ENCODE results near the gene DDX46. TPM values are rescaled to one million over a fixed set of nuclear protein-coding genes. Genes with fewer than 3 reads are reported as not detected.

DDX46 gene
- total and polyA plus RNA-seq, 2 of the 8 experiments (the other 6 are each of a cell fraction or from before 2014, with no cell fraction given): 22.6 to 110 TPM

- H2AFZ ChIP-seq (ENCODE audit: low read length): no peak overlapping the region
- no peaks in the 10 kb centered on the region for H3K9me3 ChIP-seq (ENCODE audit: insufficient read depth in 2 of 2, low read depth in 1 of 2, low read length in 1 of 2)
- no peak overlapping the region for H3K23ac ChIP-seq (ENCODE audit: insufficient read length)
- H3K79me1 ChIP-seq (ENCODE audit: low read depth, low read length): no peaks in the 10 kb centered on the region; the same call in 1 of the 2 replicates
- H3K4ac ChIP-seq (replicated peaks; ENCODE audit: insufficient read length, low read depth, low read length): no peak overlapping the region
- H3K18ac ChIP-seq (ENCODE audit: extremely low read depth, low read length): no peak overlapping the region
- H2BK15ac ChIP-seq (ENCODE audit: low read length): no peak overlapping the region
- H3K36me3 ChIP-seq (ENCODE audit: control insufficient read depth in 2 of 4, insufficient read depth in 4 of 4, low read length in 3 of 4): peaks cover 20 to 83% (median 72%) of the 10 kb centered on the region in 4 experiments
- no peak overlapping the region for H2BK120ac ChIP-seq (replicated peaks; ENCODE audit: low read depth, low read length)
- H2BK12ac ChIP-seq (ENCODE audit: low read depth, low read length): no peak overlapping the region
- no peak overlapping the region for H3K4me3 ChIP-seq (ENCODE audit: extremely low read depth in 1 of 4, insufficient read depth in 2 of 4, low read depth in 3 of 4, low read length in 4 of 4)
- no peaks in the 10 kb centered on the region for H3K23me2 ChIP-seq (ENCODE audit: low read depth, low read length)
- no peak overlapping the region for H3K27ac ChIP-seq (ENCODE audit: low read depth, low read length)
- POLR2A ChIA-PET (ENCODE audit: partially characterized antibody): no interaction called here
- no peak overlapping the region for H4K91ac ChIP-seq (replicated peaks; ENCODE audit: insufficient read length, low read length)
- H3K4me2 ChIP-seq (ENCODE audit: insufficient read depth in 1 of 2, low read depth in 2 of 2, low read length in 2 of 2): no peak overlapping the region
- no peak overlapping the region for H4K5ac ChIP-seq (ENCODE audit: insufficient read length, low read depth, low read length)
- CTCF ChIA-PET (ENCODE audit: partially characterized antibody): no interaction called here
- H3K79me2 ChIP-seq (ENCODE audit: control insufficient read depth in 1 of 2, insufficient read depth in 2 of 2, low read length in 2 of 2): no peaks in the 10 kb centered on the region; a peak in 1 of 4 replicates
- peaks cover 0 to 7% of the 10 kb centered on the region in 2 experiments for H4K20me1 ChIP-seq (replicated peaks in 1 of 2; ENCODE audit: control insufficient read depth in 1 of 2, insufficient read depth in 2 of 2, low read length in 2 of 2)
- no peaks in the 10 kb centered on the region for H3K27me3 ChIP-seq (replicated peaks in 1 of 4; ENCODE audit: control insufficient read depth in 3 of 4, extremely low read depth in 1 of 4, insufficient read depth in 3 of 4, low read length in 3 of 4)
- no peak for FAIRE-seq
- no peak for DNase-seq (ENCODE audit: low read depth in 1 of 2, low spot score in 2 of 2)
- no peak overlapping the region for H3K56ac ChIP-seq (replicated peaks; ENCODE audit: insufficient read length, low read depth, low read length)
- H2AK5ac ChIP-seq (ENCODE audit: low read depth, low read length): no peak overlapping the region
- no peaks in the 10 kb centered on the region for H3K4me1 ChIP-seq (replicated peaks in 1 of 4; ENCODE audit: control insufficient read depth in 3 of 4, insufficient read depth in 4 of 4, low read length in 3 of 4)
- H2BK20ac ChIP-seq (ENCODE audit: low read length): no peak overlapping the region
- H3K14ac ChIP-seq (ENCODE audit: insufficient read length): no peak overlapping the region
- 92% methylated on average over 8 of the region's 8 CpGs; no CpG with 5 or more reads in 1 of the 2 experiments for WGBS, 2 experiments (ENCODE audit: extremely low coverage in 1 of 2, insufficient coverage in 1 of 2, insufficient read length in 1 of 2, insufficient replicate concordance in 2 of 2, low coverage in 1 of 2, low lambda C conversion rate in 2 of 2, missing lambda C conversion rate in 1 of 2)
- H4K8ac ChIP-seq (ENCODE audit: extremely low read depth, insufficient read depth, low read length): no peak overlapping the region
- no peak overlapping the region for H3K9ac ChIP-seq (replicated peaks in 1 of 4; ENCODE audit: extremely low read depth in 1 of 4, low read depth in 3 of 4, low read length in 3 of 4)
- no peak overlapping the region for H2BK5ac ChIP-seq (ENCODE audit: low read depth, low read length)
- no peak for TF ChIP-seq ATF2 (IDR thresholded peaks at IDR 0.05; ENCODE audit: low read length)
- TF ChIP-seq RNF2 (IDR thresholded peaks at IDR 0.05; ENCODE audit: borderline replicate concordance, low read depth, low read length, missing control alignments, poor library complexity, severe bottlenecking): no peak
- TF ChIP-seq KDM1A (IDR thresholded peaks at IDR 0.05; ENCODE audit: borderline replicate concordance, low read length): no peak
- no peak for TF ChIP-seq CREB1 (IDR thresholded peaks at IDR 0.05)
- no peak for TF ChIP-seq POLR2A (IDR thresholded peaks at IDR 0.05; ENCODE audit: control extremely low read depth in 1 of 2, low read depth in 2 of 2, low read length in 2 of 2)
- no peak for TF ChIP-seq SAP30 (IDR thresholded peaks at IDR 0.05; ENCODE audit: insufficient read depth, insufficient replicate concordance, low read length)
- TF ChIP-seq CBX8 (IDR thresholded peaks at IDR 0.05; ENCODE audit: borderline replicate concordance, low read depth, low read length): no peak
- TF ChIP-seq EZH2 (IDR thresholded peaks at IDR 0.05; ENCODE audit: low read depth, low read length, severe bottlenecking): no peak
- no peak for TF ChIP-seq ASH2L (IDR thresholded peaks at IDR 0.05; ENCODE audit: low read length)
- TF ChIP-seq SUZ12 (IDR thresholded peaks at IDR 0.05; ENCODE audit: low read length): no peak
- TF ChIP-seq KDM4A (IDR thresholded peaks at IDR 0.05; ENCODE audit: low read depth, low read length, severe bottlenecking): no peak
- no peak for TF ChIP-seq CTBP2 (IDR thresholded peaks at IDR 0.05; ENCODE audit: borderline replicate concordance, insufficient read depth, insufficient read length, low read length)
Measured at GRCh38 chr5:134794819-134795218, 36.2 kb downstream of the DDX46 start.
